OCI-LY7 (cell line): ENCODE results near the gene CST2. TPM values are rescaled to one million over a fixed set of nuclear protein-coding genes. Genes with fewer than 3 reads are reported as not detected.
"Not testable (repeated sequence)": the region's sequence is repeated elsewhere in the genome, so short reads cannot be mapped to it uniquely, and the experiment has no call there.

Experiments used
- BruUV-seq: library from RNA; stranded (reverse); fragments of 400-500 nt; replicated peaks from 2 replicates; lab custom pipeline; 2021; lab: Mats Ljungman, UMichigan
- CTCF ChIA-PET: fragments of 300-600 bp; sonication (Branson Sonifier 250); formaldehyde crosslinking; loops from one replicate; lab custom pipeline; 2022; ENCODE audit warnings: antibody characterized with exemption; ENCODE audit not compliant: unreplicated experiment; lab: Charles Lee
- POLR2A ChIA-PET: fragments of 300-600 bp; sonication (Branson Sonifier 250); formaldehyde crosslinking; loops from one replicate; lab custom pipeline; 2022; ENCODE audit warnings: antibody characterized with exemption; lab: Charles Lee
- DNase-seq: peaks from one replicate; pipeline ENCODE4 v3.0.0-alpha.2; 2015; ENCODE audit warnings: low spot score
- H2AFZ ChIP-seq: fragments of 200-600 bp; sonication (generic), shearing (Covaris generic); 2 replicates; pipeline ENCODE4 v1.6.1; 2014; ENCODE audit warnings: mild to moderate bottlenecking, antibody characterized with exemption, low read length, moderate library complexity
- H3K27ac ChIP-seq: fragments of 200-600 bp; sonication (generic); 2 replicates; pipeline ENCODE4 v1.5.1; 2014; ENCODE audit warnings: mixed run types, low read depth, mild to moderate bottlenecking, moderate library complexity, low read length, inconsistent platforms; ENCODE audit not compliant: poor library complexity, severe bottlenecking
- H3K36me3 ChIP-seq: fragments of 200-600 bp; sonication (generic); 2 replicates; pipeline ENCODE4 v1.6.1; 2014; ENCODE audit warnings: mild to moderate bottlenecking, antibody characterized with exemption, low read length, moderate library complexity, mixed read lengths; ENCODE audit not compliant: insufficient read depth
- H3K4me1 ChIP-seq: fragments of 200-600 bp; sonication (generic); 2 replicates; pipeline ENCODE4 v1.5.1; 2014; ENCODE audit warnings: mild to moderate bottlenecking, low read length; ENCODE audit not compliant: insufficient read depth, poor library complexity, severe bottlenecking
- H3K4me2 ChIP-seq: fragments of 200-600 bp; sonication (generic); 2 replicates; pipeline ENCODE4 v1.6.1; 2014; ENCODE audit warnings: mild to moderate bottlenecking, low read length
- H3K4me3 ChIP-seq: fragments of 200-600 bp; sonication (generic); 2 replicates; pipeline ENCODE4 v1.5.1; 2014; ENCODE audit warnings: mild to moderate bottlenecking, low read depth, low read length; ENCODE audit not compliant: poor library complexity, severe bottlenecking
- H3K79me2 ChIP-seq: fragments of 200-600 bp; sonication (generic); 2 replicates; pipeline ENCODE4 v1.6.1; 2016; ENCODE audit warnings: low read depth, mild to moderate bottlenecking, low read length, moderate library complexity, mixed read lengths; ENCODE audit not compliant: insufficient read depth
- H3K9me2 ChIP-seq: fragments of 200-600 bp; sonication (generic); 2 replicates; pipeline ENCODE4 v1.6.1; 2016; ENCODE audit warnings: mild to moderate bottlenecking, low read length, mixed read lengths; ENCODE audit not compliant: insufficient read depth
- H3K9me3 ChIP-seq: fragments of 200-600 bp; sonication (generic); 2 replicates; pipeline ENCODE4 v1.6.1; 2014; ENCODE audit warnings: mild to moderate bottlenecking, mixed run types, low read length, mixed read lengths
- H4K20me1 ChIP-seq: fragments of 200-600 bp; sonication (generic); 2 replicates; pipeline ENCODE4 v1.6.1; 2014; ENCODE audit warnings: mild to moderate bottlenecking, antibody characterized with exemption, low read length, moderate library complexity, mixed read lengths; ENCODE audit not compliant: insufficient read depth
- CTCF ChIP-seq: fragments of 200-600 bp; sonication (generic); conservative IDR thresholded peaks from 2 replicates; pipeline ENCODE4 v1.5.1; 2014; ENCODE audit warnings: mild to moderate bottlenecking, antibody characterized with exemption, low read length, moderate library complexity, mixed read lengths
- EZH2phosphoT487 ChIP-seq: fragments of 200-600 bp; sonication (generic); IDR thresholded peaks from 2 replicates; pipeline ENCODE4 v1.6.1; 2018; ENCODE audit warnings: low read depth, borderline replicate concordance, mild to moderate bottlenecking, mixed run types, antibody characterized with exemption, low read length, moderate library complexity, mixed read lengths
- intact Hi-C: fragments of 100-400 bp; cut with micrococcal nuclease; formaldehyde crosslinking; loops from one replicate; pipeline ENCODE4 v1.10.0; 2022; ENCODE audit not compliant: unreplicated experiment
- total RNA-seq, 2 experiments: library from RNA; depleted of rRNA in 1 of 2; stranded (reverse); fragments of >200 nt in 1 of 2; shearing (Covaris generic) in 1 of 2; gene quantifications; 2 replicates each; pipeline ENCODE4 v1.2.3, GENCODE V29; 2014 to 2022

The CST2 gene
- total RNA-seq, 2 experiments from 2014 or later = not detected

GRCh38 chr20:23867152-23867776 is 40.7 kb upstream of the CST2 start:
- Histone ChIP-seq H3K4me1 (peaks cover 6% of the 10 kb centered on the region), H4K20me1 (no peaks in the 10 kb centered on the region), H2AFZ (no peak overlapping the region; the same call in 1 of the 2 replicates), H3K36me3 (no peaks in the 10 kb centered on the region), H3K4me3 (peak overlapping the region; percentile 8), H3K4me2 (peak overlapping the region; percentile 48; the same call in 1 of the 2 replicates), H3K27ac (no peak overlapping the region), H3K9me3 (no peaks in the 10 kb centered on the region), H3K9me2 (no peaks in the 10 kb centered on the region), H3K79me2 (no peaks in the 10 kb centered on the region)
- intact Hi-C loops = no loop called here
- ChIA-PET POLR2A (no interaction called here), CTCF (no interaction called here)
- DNase-seq = peak; percentile 46
- TF ChIP-seq EZH2phosphoT487 = no peak
- no peak for TF ChIP-seq CTCF
- no TSS peak for BruUV-seq

- H3K4me2 ChIP-seq, H3K36me3 ChIP-seq, H3K79me2 ChIP-seq, H3K9me3 ChIP-seq, DNase-seq, H3K27ac ChIP-seq, H2AFZ ChIP-seq, intact Hi-C loops, POLR2A ChIA-PET, H3K4me1 ChIP-seq, H3K4me3 ChIP-seq, H4K20me1 ChIP-seq, H3K9me2 ChIP-seq, BruUV-seq, CTCF ChIA-PET: not testable (repeated sequence)
Observed at GRCh38 chr20:23860771-23861170, 34.2 kb upstream of the CST2 start.

GRCh38 chr20:23857962-23858595 is 31.6 kb upstream of the CST2 start:
- POLR2A ChIA-PET = no interaction called here
- no TSS peak for BruUV-seq
- TF ChIP-seq EZH2phosphoT487 (no peak), CTCF (no peak)
- Histone ChIP-seq H3K79me2 (no peaks in the 10 kb centered on the region), H4K20me1 (no peaks in the 10 kb centered on the region), H3K36me3 (no peaks in the 10 kb centered on the region), H2AFZ (no peak overlapping the region), H3K4me3 (no peak overlapping the region), H3K27ac (no peak overlapping the region), H3K9me3 (no peaks in the 10 kb centered on the region), H3K4me1 (no peaks in the 10 kb centered on the region), H3K9me2 (no peaks in the 10 kb centered on the region), H3K4me2 (no peak overlapping the region)
- intact Hi-C loops = no loop called here
- CTCF ChIA-PET = no interaction called here
- DNase-seq = no peak
